ENCODE data around the gene RPS19BP1.

RPS19BP1 gene

GRCh38 chr22:39504071-39504470 lies 28.5 kb downstream of the RPS19BP1 start:
- DNase-seq (ENCODE audit: insufficient read length, low spot score), result no peak
- TF ChIP-seq TAF1 (IDR thresholded peaks at IDR 0.05; ENCODE audit: low read depth, low read length), result no peak
- no peak for TF ChIP-seq POLR2A (IDR thresholded peaks at IDR 0.05; ENCODE audit: low read depth, low read length)
- no peak for TF ChIP-seq PAX5 (IDR thresholded peaks at IDR 0.05; ENCODE audit: insufficient read depth, low read length, severe bottlenecking)
- no peak for TF ChIP-seq SPI1 (IDR thresholded peaks at IDR 0.05; ENCODE audit: low read depth, low read length)
- no peak for TF ChIP-seq POLR2AphosphoS5 (IDR thresholded peaks at IDR 0.05; ENCODE audit: low read depth, low read length)
- TF ChIP-seq POU2F2 (IDR thresholded peaks at IDR 0.05; ENCODE audit: low read depth, low read length), result no peak
- FAIRE-seq, result no peak

DNA sequence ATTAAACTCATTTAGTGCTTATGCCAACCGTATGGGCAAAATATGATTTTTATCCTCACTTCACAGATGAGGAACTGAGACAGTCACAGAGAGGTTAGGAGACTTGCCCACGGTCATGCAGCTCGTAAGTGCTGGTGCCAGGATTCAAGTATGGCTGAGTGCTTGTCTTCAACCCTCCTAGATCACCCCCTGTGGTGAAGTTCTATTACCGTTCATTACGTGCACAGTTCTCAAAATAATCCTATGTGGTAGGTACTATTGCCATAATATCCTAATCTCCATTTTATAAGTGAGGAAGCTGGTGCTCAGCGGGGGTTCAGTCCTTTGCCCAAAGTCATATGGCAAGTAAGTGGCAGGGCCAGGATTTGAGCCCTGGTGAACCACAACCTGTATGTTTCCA lies 28.9 kb downstream of the RPS19BP1 start:
- TF ChIP-seq SPI1 (IDR thresholded peaks at IDR 0.05; ENCODE audit: low read depth, low read length), result peak; percentile 46
- no peak for TF ChIP-seq PAX5 (IDR thresholded peaks at IDR 0.05; ENCODE audit: insufficient read depth, low read length, severe bottlenecking)
- no peak for TF ChIP-seq POLR2A (IDR thresholded peaks at IDR 0.05; ENCODE audit: low read depth, low read length)
- no peak for TF ChIP-seq TAF1 (IDR thresholded peaks at IDR 0.05; ENCODE audit: low read depth, low read length)
- FAIRE-seq, result peak; percentile 77
- DNase-seq (ENCODE audit: insufficient read length, low spot score), result no peak

- no peak for FAIRE-seq
Measured at GRCh38 chr22:39502789-39503409, 29.6 kb downstream of the RPS19BP1 start.

GRCh38 chr22:39502109-39502788 lies 30.3 kb downstream of the RPS19BP1 start, which contains the start of gene MIEF1:
MIEF1 (plus strand) TSS chr22:39502290; CDS start chr22:39511295, 9,005 bp downstream.
- peak; percentile 38; the same call in 1 of the 2 replicates for TF ChIP-seq POU2F2 (IDR thresholded peaks at IDR 0.05; ENCODE audit: low read depth, low read length)
- TF ChIP-seq POLR2AphosphoS5 (IDR thresholded peaks at IDR 0.05; ENCODE audit: low read depth, low read length), result peak; percentile 85
- TF ChIP-seq SPI1 (IDR thresholded peaks at IDR 0.05; ENCODE audit: low read depth, low read length), result 0 out of 2 replicates have a peak, but pooled peaks have one; percentile 26
- TF ChIP-seq POLR2A (IDR thresholded peaks at IDR 0.05; ENCODE audit: low read depth, low read length), result peak; percentile 84
- peak; percentile 65; the same call in 1 of the 2 replicates for TF ChIP-seq TAF1 (IDR thresholded peaks at IDR 0.05; ENCODE audit: low read depth, low read length)
- TF ChIP-seq PAX5 (IDR thresholded peaks at IDR 0.05; ENCODE audit: insufficient read depth, low read length, severe bottlenecking), result no peak
- DNase-seq (ENCODE audit: insufficient read length, low spot score) (peak; percentile 99), FAIRE-seq (peak; percentile 99)

More at GRCh38 chr22:39502789-39503409, 29.6 kb downstream of the RPS19BP1 start:
- TF ChIP-seq SPI1 (IDR thresholded peaks at IDR 0.05; ENCODE audit: low read depth, low read length) (no peak), TAF1 (IDR thresholded peaks at IDR 0.05; ENCODE audit: low read depth, low read length) (no peak), POU2F2 (IDR thresholded peaks at IDR 0.05; ENCODE audit: low read depth, low read length) (no peak), POLR2AphosphoS5 (IDR thresholded peaks at IDR 0.05; ENCODE audit: low read depth, low read length) (no peak), POLR2A (IDR thresholded peaks at IDR 0.05; ENCODE audit: low read depth, low read length) (no peak), PAX5 (IDR thresholded peaks at IDR 0.05; ENCODE audit: insufficient read depth, low read length, severe bottlenecking) (no peak)
- no peak for DNase-seq (ENCODE audit: insufficient read length, low spot score)

DNA sequence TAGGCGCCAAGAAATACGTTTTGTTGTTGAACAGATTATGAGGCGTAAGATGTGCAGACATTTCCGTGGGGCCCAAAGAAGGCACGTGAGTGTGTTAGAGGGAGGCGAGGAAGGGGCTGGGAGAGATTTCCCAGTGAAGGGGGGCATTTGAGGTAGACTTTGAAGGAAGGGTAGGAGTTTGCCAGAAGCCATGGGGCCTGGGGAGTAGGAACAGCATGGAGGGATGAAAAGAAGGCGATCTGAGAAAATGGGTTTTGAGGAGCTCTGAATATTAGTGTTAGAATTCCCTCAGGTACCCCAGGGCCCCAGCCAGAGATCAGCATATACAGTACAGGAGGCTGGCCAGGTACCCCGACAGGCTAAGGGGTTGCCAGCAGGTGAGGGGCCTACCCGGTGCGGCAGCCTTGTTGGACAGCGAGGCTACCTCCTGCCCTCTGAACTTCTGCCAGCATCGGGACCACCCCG lies 30.9 kb downstream of the RPS19BP1 start:
- TF ChIP-seq POU2F2 (IDR thresholded peaks at IDR 0.05; ENCODE audit: low read depth, low read length) (no peak), SPI1 (IDR thresholded peaks at IDR 0.05; ENCODE audit: low read depth, low read length) (no peak), PAX5 (IDR thresholded peaks at IDR 0.05; ENCODE audit: insufficient read depth, low read length, severe bottlenecking) (no peak), TAF1 (IDR thresholded peaks at IDR 0.05; ENCODE audit: low read depth, low read length) (no peak), POLR2AphosphoS5 (IDR thresholded peaks at IDR 0.05; ENCODE audit: low read depth, low read length) (no peak), POLR2A (IDR thresholded peaks at IDR 0.05; ENCODE audit: low read depth, low read length) (no peak)
- DNase-seq (ENCODE audit: insufficient read length, low spot score) (no peak), FAIRE-seq (no peak)

- DNase-seq (ENCODE audit: insufficient read length, low spot score), result no peak
- TF ChIP-seq POLR2AphosphoS5 (IDR thresholded peaks at IDR 0.05; ENCODE audit: low read depth, low read length) (no peak), TAF1 (IDR thresholded peaks at IDR 0.05; ENCODE audit: low read depth, low read length) (no peak), PAX5 (IDR thresholded peaks at IDR 0.05; ENCODE audit: insufficient read depth, low read length, severe bottlenecking) (no peak), POLR2A (IDR thresholded peaks at IDR 0.05; ENCODE audit: low read depth, low read length) (no peak), POU2F2 (IDR thresholded peaks at IDR 0.05; ENCODE audit: low read depth, low read length) (no peak), SPI1 (IDR thresholded peaks at IDR 0.05; ENCODE audit: low read depth, low read length) (no peak)
- FAIRE-seq, result no peak
Measured at GRCh38 chr22:39500101-39500500, 32.4 kb downstream of the RPS19BP1 start.

- FAIRE-seq (no peak), DNase-seq (ENCODE audit: insufficient read length, low spot score) (no peak)
- TF ChIP-seq PAX5 (IDR thresholded peaks at IDR 0.05; ENCODE audit: insufficient read depth, low read length, severe bottlenecking) (no peak), POLR2A (IDR thresholded peaks at IDR 0.05; ENCODE audit: low read depth, low read length) (no peak), TAF1 (IDR thresholded peaks at IDR 0.05; ENCODE audit: low read depth, low read length) (no peak), POLR2AphosphoS5 (IDR thresholded peaks at IDR 0.05; ENCODE audit: low read depth, low read length) (no peak), POU2F2 (IDR thresholded peaks at IDR 0.05; ENCODE audit: low read depth, low read length) (no peak), SPI1 (IDR thresholded peaks at IDR 0.05; ENCODE audit: low read depth, low read length) (no peak)
Measured at GRCh38 chr22:39498802-39499201, 33.7 kb downstream of the RPS19BP1 start.

DNA sequence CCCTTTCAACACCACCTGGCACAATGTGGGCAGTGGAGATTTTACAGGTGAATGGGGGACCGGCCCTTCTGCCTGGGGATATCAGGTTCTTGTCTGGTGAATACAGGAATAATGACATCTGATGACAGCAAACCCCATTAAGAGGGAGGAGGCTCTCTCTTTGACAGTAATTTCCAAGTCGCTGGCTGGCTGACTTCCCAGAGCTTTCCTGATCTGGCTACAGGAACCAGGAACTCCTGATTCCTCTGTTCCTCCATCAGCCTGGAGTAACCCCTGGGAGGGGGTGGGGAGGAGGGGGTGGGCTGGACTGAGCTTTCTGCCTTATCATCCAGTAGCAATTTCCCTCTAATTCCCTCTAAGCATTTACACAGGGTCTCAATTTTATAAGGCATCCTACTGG lies 34.2 kb downstream of the RPS19BP1 start:
- FAIRE-seq (no peak), DNase-seq (ENCODE audit: insufficient read length, low spot score) (no peak)
- TF ChIP-seq POLR2A (IDR thresholded peaks at IDR 0.05; ENCODE audit: low read depth, low read length) (no peak), POLR2AphosphoS5 (IDR thresholded peaks at IDR 0.05; ENCODE audit: low read depth, low read length) (no peak), SPI1 (IDR thresholded peaks at IDR 0.05; ENCODE audit: low read depth, low read length) (no peak), PAX5 (IDR thresholded peaks at IDR 0.05; ENCODE audit: insufficient read depth, low read length, severe bottlenecking) (no peak), POU2F2 (IDR thresholded peaks at IDR 0.05; ENCODE audit: low read depth, low read length) (no peak), TAF1 (IDR thresholded peaks at IDR 0.05; ENCODE audit: low read depth, low read length) (no peak)

DNA sequence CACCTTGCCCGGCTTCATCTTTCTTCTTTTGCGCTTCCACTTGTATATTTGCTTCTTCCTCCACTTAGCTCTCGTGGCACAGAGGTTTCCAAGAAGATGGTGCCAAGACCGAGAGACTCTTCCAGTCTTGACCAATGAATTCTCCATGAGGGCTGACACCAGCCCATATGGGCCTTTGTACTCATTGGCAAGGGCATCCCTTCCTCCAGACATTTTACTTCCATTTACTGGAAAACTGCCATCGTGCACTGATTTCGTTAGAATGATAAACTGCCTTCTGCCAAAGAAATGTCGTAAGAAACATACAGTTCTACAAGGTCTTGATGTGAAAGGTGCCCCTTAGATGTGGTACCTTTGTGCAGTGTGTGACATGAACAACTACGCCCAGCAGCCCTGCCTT lies 35.1 kb downstream of the RPS19BP1 start:
- DNase-seq (ENCODE audit: insufficient read length, low spot score), result no peak
- TF ChIP-seq POLR2A (IDR thresholded peaks at IDR 0.05; ENCODE audit: low read depth, low read length) (no peak), SPI1 (IDR thresholded peaks at IDR 0.05; ENCODE audit: low read depth, low read length) (no peak), POLR2AphosphoS5 (IDR thresholded peaks at IDR 0.05; ENCODE audit: low read depth, low read length) (no peak), TAF1 (IDR thresholded peaks at IDR 0.05; ENCODE audit: low read depth, low read length) (no peak), PAX5 (IDR thresholded peaks at IDR 0.05; ENCODE audit: insufficient read depth, low read length, severe bottlenecking) (no peak)
- FAIRE-seq, result no peak

All from GM12891 (cell line).